Vagina (tissue), 2 donors: ENCODE measurements around the gene CATSPERD.

Experiments used
- POLR2A ChIP-seq, 2 donors: fragments of 450-650 bp; IDR thresholded peaks; one replicate each; pipeline ENCODE4 v1.6.1; 2017; ENCODE audit warnings: antibody characterized with exemption in 2 of 2, mild to moderate bottlenecking in 2 of 2, moderate library complexity in 2 of 2
- TF ChIP-seq, protein P1 (sequence below), 3 experiments: fragments of 450-650 bp in 2 of 3; fragments of 200-600 bp in 1 of 3; sonication (generic) in 1 of 3; IDR thresholded peaks; one replicate each; pipeline ENCODE4 v1.5.1; 2017 to 2019; ENCODE audit warnings: antibody characterized with exemption in 3 of 3, mild to moderate bottlenecking in 2 of 3, moderate library complexity in 2 of 3

DNA sequence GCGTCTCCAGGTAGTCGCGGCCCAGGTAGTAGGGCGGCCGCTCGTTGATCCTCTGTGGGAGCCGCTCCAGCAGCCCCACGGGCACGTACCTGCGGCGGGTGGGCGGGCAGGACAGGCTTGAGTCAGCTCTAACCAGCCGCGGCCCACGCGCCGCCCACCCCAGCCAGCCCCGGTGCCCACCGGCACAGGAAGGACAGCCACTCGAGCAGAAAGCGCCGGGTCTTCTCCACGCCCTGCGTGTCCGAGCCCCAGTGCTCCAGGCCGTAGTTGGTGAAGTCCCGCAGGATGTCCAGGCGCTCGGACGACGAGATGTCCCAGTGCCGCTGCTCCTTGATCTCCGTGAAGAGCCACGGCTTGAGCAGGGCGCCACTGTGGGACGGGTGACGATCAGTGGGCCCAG, 65.0 kb downstream of the CATSPERD start:
- TF ChIP-seq, protein P1, sequence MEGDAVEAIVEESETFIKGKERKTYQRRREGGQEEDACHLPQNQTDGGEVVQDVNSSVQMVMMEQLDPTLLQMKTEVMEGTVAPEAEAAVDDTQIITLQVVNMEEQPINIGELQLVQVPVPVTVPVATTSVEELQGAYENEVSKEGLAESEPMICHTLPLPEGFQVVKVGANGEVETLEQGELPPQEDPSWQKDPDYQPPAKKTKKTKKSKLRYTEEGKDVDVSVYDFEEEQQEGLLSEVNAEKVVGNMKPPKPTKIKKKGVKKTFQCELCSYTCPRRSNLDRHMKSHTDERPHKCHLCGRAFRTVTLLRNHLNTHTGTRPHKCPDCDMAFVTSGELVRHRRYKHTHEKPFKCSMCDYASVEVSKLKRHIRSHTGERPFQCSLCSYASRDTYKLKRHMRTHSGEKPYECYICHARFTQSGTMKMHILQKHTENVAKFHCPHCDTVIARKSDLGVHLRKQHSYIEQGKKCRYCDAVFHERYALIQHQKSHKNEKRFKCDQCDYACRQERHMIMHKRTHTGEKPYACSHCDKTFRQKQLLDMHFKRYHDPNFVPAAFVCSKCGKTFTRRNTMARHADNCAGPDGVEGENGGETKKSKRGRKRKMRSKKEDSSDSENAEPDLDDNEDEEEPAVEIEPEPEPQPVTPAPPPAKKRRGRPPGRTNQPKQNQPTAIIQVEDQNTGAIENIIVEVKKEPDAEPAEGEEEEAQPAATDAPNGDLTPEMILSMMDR (IDR thresholded peaks at IDR 0.05): no peak
- TF ChIP-seq POLR2A (IDR thresholded peaks at IDR 0.05): no peak
